H1 (cell line): Measurements from ENCODE around the gene PMP22. TPM values are rescaled to one million over a fixed set of nuclear protein-coding genes. Genes with fewer than 3 reads are reported as not detected.

Experiments
- BACH1 ChIP-seq: IDR thresholded peaks from 2 replicates; pipeline ENCODE4 v1.6.1; 2012; ENCODE audit warnings: low read length, improper control_type of control experiment
- MAFK ChIP-seq: IDR thresholded peaks from 2 replicates; pipeline ENCODE4 v1.6.1; 2012; ENCODE audit warnings: low read depth, mild to moderate bottlenecking, improper control_type of control experiment, low read length
- SP4 ChIP-seq: IDR thresholded peaks from 2 replicates; pipeline ENCODE4 v1.6.1; 2012; ENCODE audit warnings: low read length, inconsistent platforms
- polyA plus RNA-seq, 7 experiments: library from polyadenylated mRNA; depleted of rRNA in 3 of 7; stranded (reverse) in 5 of 7; unstranded in 2 of 7; fragments of >200 nt in 5 of 7; fragments of 200-250 nt in 2 of 7; gene quantifications; 1 replicate in 5 of 7; 2 replicates in 1 of 7; 4 replicates in 1 of 7; pipeline versions ENCODE4 v1.2.1 to v1.2.3, GENCODE V29; 2011 to 2013; ENCODE audit warnings: missing spikeins in 2 of 7, mixed read lengths in 2 of 7
- total RNA-seq: library from RNA; stranded (reverse); fragmentation: NEBNext Ultra II Directional; extraction: Animal tissue kit (Norgen Biotek cat#: 25700); gene quantifications from 2 replicates; pipeline ENCODE4 v1.2.1, GENCODE V29; 2021

PMP22 gene
- total and polyA plus RNA-seq, 2 of the 8 experiments (the other 6 are each of a cell fraction or from before 2014, with no cell fraction given) = 0.84 to 4.9 TPM

DNA sequence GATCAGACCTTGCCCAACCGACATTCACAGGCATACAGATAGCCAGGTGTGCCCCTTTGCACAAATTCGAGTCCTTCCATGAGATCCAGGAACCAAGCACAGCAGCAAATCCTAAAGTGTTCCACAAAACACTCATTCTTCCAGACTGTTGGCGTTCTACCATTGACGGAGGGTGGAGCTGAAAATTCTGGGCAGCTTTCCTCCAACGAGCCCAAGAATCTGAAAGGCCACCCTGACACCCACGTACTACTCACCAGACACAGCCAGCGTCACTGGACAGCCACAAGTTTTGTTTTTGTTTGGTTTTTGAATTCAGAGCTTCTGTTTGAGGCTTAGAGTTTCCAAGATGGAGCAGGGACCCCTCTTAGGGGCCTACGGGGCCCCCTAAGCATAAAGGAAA is 83.8 kb downstream of the PMP22 start (continued):
- TF ChIP-seq SP4 (no peak), MAFK (no peak), BACH1 (no peak)
